Osteoblast (primary cell): ENCODE results near the gene ZSCAN16. TPM values are rescaled to one million over a fixed set of nuclear protein-coding genes. Genes with fewer than 3 reads are reported as not detected.

Experiments
- DNase-seq: peaks from one replicate; pipeline ENCODE4 v3.0.0; 2011; ENCODE audit warnings: low spot score, mixed read lengths; ENCODE audit not compliant: insufficient read length; ENCODE audit errors: missing footprints
- H2AFZ ChIP-seq: 2 replicates; pipeline ENCODE4 v1.6.0; 2011; ENCODE audit warnings: mild to moderate bottlenecking, low read length
- H3K27ac ChIP-seq: 2 replicates; pipeline ENCODE4 v1.5.1; 2011; ENCODE audit warnings: mild to moderate bottlenecking, low read depth, low read length, moderate library complexity
- H3K27me3 ChIP-seq: 2 replicates; pipeline ENCODE4 v1.6.0; 2012; ENCODE audit warnings: mild to moderate bottlenecking, control low read depth, inconsistent platforms, low read length, moderate library complexity; ENCODE audit not compliant: insufficient read depth
- H3K36me3 ChIP-seq: 2 replicates; pipeline ENCODE4 v1.5.1; 2011; ENCODE audit warnings: mild to moderate bottlenecking, low read length, control low read depth, moderate library complexity; ENCODE audit not compliant: insufficient read depth
- H3K4me1 ChIP-seq: 2 replicates; pipeline ENCODE4 v1.5.1; 2011; ENCODE audit warnings: mild to moderate bottlenecking, low read length, control low read depth, moderate library complexity; ENCODE audit not compliant: insufficient read depth
- H3K4me2 ChIP-seq: 2 replicates; pipeline ENCODE4 v1.6.0; 2011; ENCODE audit warnings: mild to moderate bottlenecking, low read length; ENCODE audit not compliant: insufficient read depth
- H3K4me3 ChIP-seq: fragments of 200-600 bp; sonication (generic); 3 replicates; pipeline ENCODE4 v1.5.1; 2012; ENCODE audit warnings: mild to moderate bottlenecking, low read length, inconsistent platforms; ENCODE audit not compliant: insufficient read depth
- H3K79me2 ChIP-seq: 2 replicates; pipeline ENCODE4 v1.6.0; 2012; ENCODE audit warnings: mild to moderate bottlenecking, low read length, control low read depth, inconsistent platforms; ENCODE audit not compliant: insufficient read depth
- H3K9me3 ChIP-seq: 2 replicates; pipeline ENCODE4 v1.5.1; 2011; ENCODE audit warnings: low read depth, low read length, control low read depth
- H4K20me1 ChIP-seq: 2 replicates; pipeline ENCODE4 v1.6.0; 2012; ENCODE audit warnings: mild to moderate bottlenecking, low read length, control low read depth; ENCODE audit not compliant: insufficient read depth
- total RNA-seq: library from RNA; depleted of rRNA; stranded (reverse); fragments of >200 nt; gene quantifications from 2 replicates; pipeline ENCODE4 v1.2.3, GENCODE V29; 2012
- TF ChIP-seq, protein P1 (sequence below): IDR thresholded peaks from 2 replicates; pipeline ENCODE4 v1.5.1; 2011; ENCODE audit warnings: mild to moderate bottlenecking, low read depth, low read length, moderate library complexity; ENCODE audit errors: extremely low read depth

Gene ZSCAN16
- total RNA-seq, 1 donor, result 3.3 TPM

DNA sequence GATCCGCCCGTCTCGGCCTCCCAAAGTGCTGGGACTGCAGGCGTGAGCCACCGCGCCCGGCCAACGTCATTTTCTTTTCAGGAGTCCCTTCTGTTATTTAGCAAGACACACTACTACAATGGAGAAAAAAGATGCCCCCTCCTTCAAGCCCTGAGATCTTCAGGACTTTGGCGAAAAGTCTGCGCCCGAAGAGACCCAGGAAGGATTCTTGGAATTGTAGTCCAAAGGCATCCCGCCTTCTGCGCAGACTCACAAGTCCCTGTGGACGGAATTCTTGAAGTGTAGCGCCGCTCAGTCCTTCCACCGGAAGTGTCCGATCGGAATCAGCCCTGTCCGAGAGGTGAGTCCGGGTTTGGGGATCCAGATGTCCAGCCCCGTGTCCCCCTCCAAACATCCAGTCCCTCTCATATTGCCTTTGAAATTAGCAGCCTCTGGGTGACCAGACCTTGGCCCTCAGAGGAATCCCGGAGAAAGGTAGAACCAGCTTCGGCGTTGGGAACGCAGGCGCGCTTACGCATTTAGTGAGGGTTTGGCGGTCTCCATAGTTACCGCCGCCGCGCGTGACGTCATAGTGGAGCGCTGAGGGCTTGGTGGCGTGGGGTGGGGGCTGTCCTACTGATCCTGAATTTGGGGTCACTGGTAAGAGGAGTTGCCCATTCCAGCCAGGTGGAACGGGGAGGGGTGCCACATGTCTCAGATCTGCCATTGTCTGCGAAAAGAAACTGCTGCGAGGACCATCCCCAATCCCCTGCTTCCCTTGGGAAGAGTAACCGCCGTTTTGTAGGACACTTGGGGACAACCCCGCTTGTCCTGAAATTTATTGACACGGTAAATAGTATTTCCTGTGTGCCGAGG, 43.6 kb upstream of the ZSCAN16 start:
- Histone ChIP-seq H3K79me2 (no peaks in the 10 kb centered on the region), H4K20me1 (no peaks in the 10 kb centered on the region), H3K4me1 (peaks cover 8% of the 10 kb centered on the region), H2AFZ (peak overlapping the region; percentile 97), H3K9me3 (no peaks in the 10 kb centered on the region), H3K27me3 (no peaks in the 10 kb centered on the region), H3K36me3 (no peaks in the 10 kb centered on the region), H3K4me2 (peak overlapping the region; percentile 99), H3K4me3 (peak overlapping the region; percentile 92), H3K27ac (peak overlapping the region; percentile 100)
- TF ChIP-seq, protein P1, sequence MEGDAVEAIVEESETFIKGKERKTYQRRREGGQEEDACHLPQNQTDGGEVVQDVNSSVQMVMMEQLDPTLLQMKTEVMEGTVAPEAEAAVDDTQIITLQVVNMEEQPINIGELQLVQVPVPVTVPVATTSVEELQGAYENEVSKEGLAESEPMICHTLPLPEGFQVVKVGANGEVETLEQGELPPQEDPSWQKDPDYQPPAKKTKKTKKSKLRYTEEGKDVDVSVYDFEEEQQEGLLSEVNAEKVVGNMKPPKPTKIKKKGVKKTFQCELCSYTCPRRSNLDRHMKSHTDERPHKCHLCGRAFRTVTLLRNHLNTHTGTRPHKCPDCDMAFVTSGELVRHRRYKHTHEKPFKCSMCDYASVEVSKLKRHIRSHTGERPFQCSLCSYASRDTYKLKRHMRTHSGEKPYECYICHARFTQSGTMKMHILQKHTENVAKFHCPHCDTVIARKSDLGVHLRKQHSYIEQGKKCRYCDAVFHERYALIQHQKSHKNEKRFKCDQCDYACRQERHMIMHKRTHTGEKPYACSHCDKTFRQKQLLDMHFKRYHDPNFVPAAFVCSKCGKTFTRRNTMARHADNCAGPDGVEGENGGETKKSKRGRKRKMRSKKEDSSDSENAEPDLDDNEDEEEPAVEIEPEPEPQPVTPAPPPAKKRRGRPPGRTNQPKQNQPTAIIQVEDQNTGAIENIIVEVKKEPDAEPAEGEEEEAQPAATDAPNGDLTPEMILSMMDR, result no peak
- DNase-seq, result peak; percentile 98

DNA sequence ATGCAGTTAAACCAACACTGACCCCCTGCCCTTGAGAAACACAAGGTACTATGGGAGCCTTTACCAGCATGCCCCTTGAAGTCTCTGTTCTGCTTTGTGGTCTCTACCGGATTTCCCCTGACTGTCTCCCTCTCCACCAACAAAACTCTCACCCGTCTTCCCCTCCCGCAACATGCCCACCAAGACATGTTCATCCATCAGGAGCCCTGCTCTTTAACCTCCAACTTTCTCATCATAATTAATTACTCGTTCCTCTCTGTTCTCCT, 43.0 kb upstream of the ZSCAN16 start:
- peak overlapping the region; percentile 92 for H3K4me3 ChIP-seq
- H4K20me1 ChIP-seq, result no peaks in the 10 kb centered on the region
- H2AFZ ChIP-seq, result peak overlapping the region; percentile 97
- TF ChIP-seq, protein P1, result no peak
- no peaks in the 10 kb centered on the region for H3K27me3 ChIP-seq
- no peaks in the 10 kb centered on the region for H3K36me3 ChIP-seq
- peak overlapping the region; percentile 99 for H3K4me2 ChIP-seq
- peak overlapping the region; percentile 100 for H3K27ac ChIP-seq
- H3K9me3 ChIP-seq, result no peaks in the 10 kb centered on the region
- H3K79me2 ChIP-seq, result no peaks in the 10 kb centered on the region
- H3K4me1 ChIP-seq, result peaks cover 8% of the 10 kb centered on the region
- DNase-seq, result no peak

DNA sequence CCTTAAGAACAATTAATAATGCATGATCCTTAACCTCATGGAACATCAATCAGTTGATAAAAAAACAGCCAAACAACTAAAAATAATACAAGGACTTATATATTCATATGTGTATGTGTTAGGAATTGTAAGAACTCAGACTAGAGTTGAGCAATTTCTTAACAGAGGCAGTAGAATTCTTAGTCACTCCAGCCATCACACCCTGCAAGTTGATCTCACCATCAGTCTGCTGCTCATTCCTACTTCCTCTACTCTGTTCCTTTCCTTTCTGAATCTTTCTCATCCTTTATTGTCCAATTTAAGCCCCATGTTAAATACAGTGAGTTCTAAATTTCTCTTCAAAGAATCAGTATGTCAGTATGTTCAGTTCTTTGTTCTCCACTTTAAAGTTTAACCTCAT, 41.5 kb upstream of the ZSCAN16 start:
- peaks cover 3% of the 10 kb centered on the region for H3K9me3 ChIP-seq
- H3K27ac ChIP-seq, result no peak overlapping the region
- DNase-seq, result no peak
- H3K4me2 ChIP-seq, result no peak overlapping the region
- H4K20me1 ChIP-seq, result no peaks in the 10 kb centered on the region
- peaks cover 8% of the 10 kb centered on the region for H3K4me1 ChIP-seq
- no peak overlapping the region for H3K4me3 ChIP-seq
- no peaks in the 10 kb centered on the region for H3K27me3 ChIP-seq
- no peaks in the 10 kb centered on the region for H3K79me2 ChIP-seq
- TF ChIP-seq, protein P1, result no peak
- H3K36me3 ChIP-seq, result no peaks in the 10 kb centered on the region
- H2AFZ ChIP-seq, result no peak overlapping the region

DNA sequence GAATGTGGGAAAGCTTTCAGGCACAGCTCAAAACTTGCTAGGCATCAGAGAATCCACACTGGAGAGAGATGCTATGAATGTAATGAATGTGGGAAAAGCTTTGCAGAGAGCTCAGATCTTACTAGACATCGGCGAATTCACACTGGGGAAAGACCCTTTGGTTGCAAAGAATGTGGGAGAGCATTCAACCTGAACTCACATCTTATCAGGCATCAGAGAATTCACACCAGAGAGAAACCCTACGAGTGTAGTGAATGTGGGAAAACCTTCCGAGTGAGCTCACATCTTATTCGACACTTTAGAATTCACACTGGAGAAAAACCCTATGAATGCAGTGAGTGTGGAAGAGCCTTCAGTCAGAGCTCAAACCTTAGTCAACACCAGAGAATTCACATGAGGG, 35.4 kb upstream of the ZSCAN16 start:
- H2AFZ ChIP-seq, result no peak overlapping the region
- H3K27ac ChIP-seq, result no peak overlapping the region
- no peaks in the 10 kb centered on the region for H3K27me3 ChIP-seq
- no peak overlapping the region for H3K4me3 ChIP-seq
- H3K79me2 ChIP-seq, result no peaks in the 10 kb centered on the region
- H3K4me2 ChIP-seq, result no peak overlapping the region
- TF ChIP-seq, protein P1, result no peak
- no peak for DNase-seq
- H3K9me3 ChIP-seq, result peaks cover 15% of the 10 kb centered on the region
- no peaks in the 10 kb centered on the region for H4K20me1 ChIP-seq
- H3K36me3 ChIP-seq, result no peaks in the 10 kb centered on the region
- no peaks in the 10 kb centered on the region for H3K4me1 ChIP-seq
